Dermis microvascular lymphatic vessel endothelial cell (primary cell): ENCODE results near the gene PWWP2A. TPM values are rescaled to one million over a fixed set of nuclear protein-coding genes. Genes with fewer than 3 reads are reported as not detected.
A peak's percentile ranks its signal among the peaks of the same experiment; 100 is the strongest.
"Not testable (repeated sequence)": the region's sequence is repeated elsewhere in the genome, so short reads cannot be mapped to it uniquely, and the experiment has no call there.

Experiments
- DNase-seq, 2 donors: peaks; one replicate each; pipeline versions ENCODE4 v3.0.0 to v3.0.0-alpha.2; 2010; ENCODE audit warnings: low read depth in 2 of 2
- total RNA-seq: library from RNA; depleted of rRNA; stranded (reverse); fragments of >200 nt; gene quantifications from 2 replicates; pipeline ENCODE4 v1.2.1, GENCODE V29; 2014

Gene PWWP2A
- total RNA-seq, 1 donor from 2014 or later = 9.0 TPM

GRCh38 chr5:160079753-160080152, 39.5 kb downstream of the PWWP2A start:
- DNase-seq = no peak

GRCh38 chr5:160076997-160077396, 42.3 kb downstream of the PWWP2A start:
- no peak for DNase-seq

DNA sequence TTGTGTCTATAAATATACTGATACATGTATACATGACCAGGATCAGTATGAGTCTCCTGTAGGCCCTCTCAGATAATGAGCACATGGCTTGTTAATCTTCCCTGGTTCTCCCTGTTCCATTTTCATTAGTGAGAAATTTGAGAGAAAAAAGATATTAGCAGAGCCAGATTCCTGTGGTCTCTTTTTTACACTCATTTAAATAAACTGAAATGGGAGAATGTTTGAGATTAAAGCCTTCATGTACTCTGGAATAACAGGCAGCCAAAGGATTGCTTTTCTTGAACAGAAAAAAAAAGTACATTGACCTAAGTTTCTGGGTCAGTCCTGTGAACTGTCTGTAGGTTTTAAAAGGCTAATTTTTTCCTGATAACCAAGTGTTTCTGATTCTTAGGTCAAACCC, 44.2 kb downstream of the PWWP2A start:
- no peak for DNase-seq

DNA sequence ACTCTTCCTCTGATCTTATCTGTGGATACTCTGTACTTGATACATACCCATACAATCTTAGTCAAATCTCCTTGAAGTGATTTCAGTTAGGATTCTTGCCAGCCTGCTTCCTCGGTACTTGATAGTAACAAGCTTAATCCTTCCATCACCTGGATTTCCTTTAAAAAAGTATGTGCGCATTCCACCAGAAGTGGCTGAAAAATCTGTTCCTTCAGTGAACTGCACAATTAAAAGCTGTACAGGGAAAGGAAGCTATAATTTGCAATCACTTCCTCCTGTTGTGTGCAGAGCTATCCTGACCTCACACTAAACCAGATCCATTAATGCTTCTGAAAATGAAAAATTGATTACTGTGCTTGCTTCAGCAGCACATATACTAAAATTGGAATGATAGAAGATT, 47.3 kb downstream of the PWWP2A start:
- peak; percentile 27 to 43 for DNase-seq

DNA sequence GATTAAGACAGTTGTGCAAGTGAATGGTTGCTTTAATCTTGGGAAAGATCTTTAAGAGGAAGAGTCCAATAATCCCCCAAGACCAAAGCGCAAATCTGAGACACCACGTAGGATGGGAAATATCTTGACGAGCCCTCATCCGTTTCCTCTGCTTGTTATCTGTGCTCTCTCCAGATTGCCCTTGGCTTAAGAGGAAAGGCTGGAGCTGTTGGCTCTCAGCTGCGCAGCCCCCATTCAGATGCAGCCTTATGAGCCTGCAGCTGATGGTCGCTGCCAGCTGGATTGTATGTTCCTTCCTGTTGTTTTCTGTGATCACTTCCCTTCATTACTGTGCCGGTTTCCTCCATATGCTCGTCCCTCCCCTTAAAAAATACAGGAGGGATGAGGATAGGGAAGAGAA, 47.7 kb downstream of the PWWP2A start:
- peak; percentile 70 to 84 for DNase-seq

- not testable (repeated sequence) for DNase-seq
Observed at GRCh38 chr5:160069120-160069519, 50.1 kb downstream of the PWWP2A start.

DNA sequence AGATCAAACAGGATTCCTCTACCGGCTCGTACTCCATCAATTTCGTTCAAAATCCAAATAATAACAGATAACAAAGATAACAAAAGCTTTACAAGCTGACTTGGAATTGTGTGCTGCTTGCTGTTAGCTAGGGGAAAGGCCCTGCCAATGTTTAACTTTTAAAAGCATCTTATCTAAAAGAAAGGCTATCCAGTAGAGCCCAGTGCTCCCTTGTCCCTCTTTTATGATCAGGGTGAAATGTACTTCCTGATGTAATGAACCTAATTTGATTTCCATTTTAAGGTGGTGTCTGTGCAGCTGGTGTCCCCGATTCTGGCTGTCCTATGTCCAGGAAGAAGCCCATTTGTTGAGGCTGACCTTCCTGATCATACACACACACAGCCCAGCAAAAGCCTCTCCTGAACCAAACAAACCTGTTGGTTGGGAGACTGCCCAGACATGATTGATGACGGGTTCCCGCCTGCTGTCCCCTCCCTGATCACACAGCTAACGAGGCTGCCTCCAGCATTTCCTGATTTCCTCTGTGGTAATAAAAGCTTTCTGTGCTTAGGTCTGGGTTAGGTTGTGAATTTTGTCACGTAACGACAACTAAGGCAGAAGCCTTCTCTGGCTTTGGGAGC, 54.1 kb downstream of the PWWP2A start:
- no peak for DNase-seq

DNA sequence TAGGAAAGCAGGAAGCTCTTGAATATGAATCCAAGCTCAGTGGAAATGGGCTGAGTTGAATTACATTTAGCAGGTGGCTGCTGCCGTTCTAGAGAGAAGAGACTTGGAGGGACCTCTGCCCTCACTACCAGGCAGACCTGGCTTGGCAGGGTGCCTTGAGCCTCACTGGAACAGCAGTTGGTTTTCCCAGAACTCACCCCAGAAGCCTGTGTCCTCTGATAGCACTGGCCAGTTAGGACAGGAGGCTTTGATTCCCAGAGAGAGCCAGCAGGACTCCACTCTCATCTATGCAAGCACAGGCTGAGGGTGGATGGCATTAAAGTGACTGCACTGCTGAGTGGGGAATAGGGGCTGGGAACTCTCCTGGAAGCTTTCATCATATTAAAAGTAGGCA, 54.8 kb downstream of the PWWP2A start:
- DNase-seq = no peak

DNA sequence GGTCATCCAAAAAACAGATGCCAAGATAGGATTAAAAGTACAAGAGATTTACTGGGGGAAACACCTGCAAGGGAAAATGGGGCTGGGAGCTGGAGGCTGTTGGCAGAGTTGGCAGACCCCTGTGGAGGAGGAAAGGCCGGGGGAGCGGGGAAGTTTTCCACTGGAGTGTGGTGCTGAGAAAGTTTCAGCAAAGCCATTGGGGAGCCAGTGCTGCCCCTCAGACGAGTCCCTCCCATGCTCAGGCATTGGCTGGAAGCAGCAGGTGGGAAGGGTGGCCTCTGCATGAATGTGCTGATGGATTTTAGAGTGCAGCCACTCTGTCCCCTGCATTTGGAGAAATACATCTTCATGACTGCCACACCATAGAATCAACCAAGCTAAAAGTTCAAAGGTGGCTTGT, 57.5 kb downstream of the PWWP2A start:
- DNase-seq = no peak

GRCh38 chr5:160060001-160060400, 59.2 kb downstream of the PWWP2A start:
- DNase-seq = no peak

DNA sequence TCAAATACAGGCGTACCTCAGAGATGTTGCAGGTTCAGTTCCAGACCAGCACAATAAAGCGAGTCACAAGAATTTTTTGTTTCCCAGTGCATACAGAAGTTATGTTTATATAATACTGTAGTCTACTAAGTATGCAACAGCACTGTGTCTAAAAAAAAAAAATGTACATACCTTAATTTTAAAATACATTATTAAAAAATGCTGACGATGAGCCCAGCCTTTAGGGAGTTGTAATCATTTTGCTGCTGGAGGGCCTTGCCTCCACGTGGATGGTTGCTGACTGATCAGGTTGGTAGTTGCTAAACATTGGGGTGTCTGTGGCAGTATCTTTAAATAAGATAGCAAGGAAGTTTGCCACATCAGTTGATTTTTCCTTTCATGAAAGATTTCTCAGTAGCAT, 62.0 kb downstream of the PWWP2A start:
- DNase-seq = no peak

- DNase-seq = no peak
Observed at GRCh38 chr5:160054831-160055230, 64.4 kb downstream of the PWWP2A start.

- DNase-seq = no peak
Observed at GRCh38 chr5:160054047-160054446, 65.2 kb downstream of the PWWP2A start.

GRCh38 chr5:160049099-160049498, 70.2 kb downstream of the PWWP2A start:
- DNase-seq = no peak

- no peak for DNase-seq
Observed at GRCh38 chr5:160048131-160048530, 71.1 kb downstream of the PWWP2A start.

GRCh38 chr5:160047423-160047822, 71.8 kb downstream of the PWWP2A start:
- DNase-seq = no peak

DNA sequence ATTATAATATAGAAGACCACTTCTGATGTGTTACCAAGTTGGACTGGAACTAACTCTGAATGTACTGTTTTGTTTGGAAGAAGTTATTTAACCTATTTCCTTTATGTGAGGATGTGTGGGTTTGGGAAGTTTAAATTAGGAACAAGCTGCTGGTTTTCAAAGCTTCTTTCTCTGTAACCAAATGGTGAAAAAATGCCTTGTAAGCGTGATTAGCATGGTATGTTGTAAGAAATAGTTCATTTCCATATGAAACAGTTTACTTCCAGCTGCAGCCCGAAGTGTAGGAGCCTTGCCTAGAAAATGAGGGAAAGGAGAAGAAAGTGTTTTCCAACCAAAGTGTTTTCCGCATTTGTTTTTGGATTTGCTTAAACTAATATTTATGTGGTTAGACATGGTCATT, 74.3 kb downstream of the PWWP2A start:
- DNase-seq = no peak

DNA sequence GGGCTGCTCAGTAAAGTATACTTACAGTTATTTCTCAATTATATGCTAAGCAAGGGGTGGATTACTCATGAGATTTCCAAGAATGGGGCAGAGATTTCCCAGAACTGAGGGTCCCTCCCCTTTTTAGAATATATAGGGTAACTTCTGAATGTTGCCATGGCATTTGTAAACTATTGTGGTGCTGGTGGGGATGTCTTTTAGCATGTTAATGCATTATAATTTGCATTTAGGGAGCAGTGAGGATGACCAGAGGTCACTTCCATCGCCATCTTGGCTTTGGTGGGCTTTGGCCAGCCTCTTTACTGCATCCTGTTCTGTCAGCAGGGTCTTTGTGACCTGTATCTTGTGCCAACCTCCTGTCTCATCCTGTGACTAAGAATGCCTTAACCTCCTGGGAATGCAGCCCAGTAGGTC, 74.9 kb downstream of the PWWP2A start:
- DNase-seq = peak in 1 of 2 donors; percentile 23

- DNase-seq = no peak
Observed at GRCh38 chr5:160042671-160043070, 76.6 kb downstream of the PWWP2A start.

Other genes with a start within 250 kb of the PWWP2A start
- gene ADRA1B, start 203.0 kb downstream of the PWWP2A start, total RNA-seq = under 0.01 TPM in 2 replicates
- 36.7 and 38.9 TPM in 2 replicates for gene TTC1, start 110.3 kb downstream of the PWWP2A start, total RNA-seq
- gene FABP6, start 110.1 kb upstream of the PWWP2A start, total RNA-seq = not detected in 2 replicates
- gene CCNJL, start 193.1 kb upstream of the PWWP2A start, total RNA-seq = 4.0 and 8.5 TPM in 2 replicates